Neural progenitor cell (in vitro differentiated cells): ENCODE data around the gene PDIA6.

ENCODE experiments used
- CTCF ChIP-seq: fragments of 200-600 bp; sonication (generic); IDR thresholded peaks from 2 replicates; pipeline ENCODE4 v1.5.1; 2017; ENCODE audit warnings: antibody characterized with exemption, mild to moderate bottlenecking
- EZH2 ChIP-seq: fragments of 200-600 bp; sonication (generic); IDR thresholded peaks from 2 replicates; pipeline ENCODE4 v1.6.1; 2017; ENCODE audit warnings: antibody characterized with exemption, mild to moderate bottlenecking, moderate library complexity
- EZH2phosphoT487 ChIP-seq: fragments of 200-600 bp; sonication (generic); IDR thresholded peaks from 2 replicates; pipeline ENCODE4 v1.6.1; 2017; ENCODE audit warnings: antibody characterized with exemption

DNA sequence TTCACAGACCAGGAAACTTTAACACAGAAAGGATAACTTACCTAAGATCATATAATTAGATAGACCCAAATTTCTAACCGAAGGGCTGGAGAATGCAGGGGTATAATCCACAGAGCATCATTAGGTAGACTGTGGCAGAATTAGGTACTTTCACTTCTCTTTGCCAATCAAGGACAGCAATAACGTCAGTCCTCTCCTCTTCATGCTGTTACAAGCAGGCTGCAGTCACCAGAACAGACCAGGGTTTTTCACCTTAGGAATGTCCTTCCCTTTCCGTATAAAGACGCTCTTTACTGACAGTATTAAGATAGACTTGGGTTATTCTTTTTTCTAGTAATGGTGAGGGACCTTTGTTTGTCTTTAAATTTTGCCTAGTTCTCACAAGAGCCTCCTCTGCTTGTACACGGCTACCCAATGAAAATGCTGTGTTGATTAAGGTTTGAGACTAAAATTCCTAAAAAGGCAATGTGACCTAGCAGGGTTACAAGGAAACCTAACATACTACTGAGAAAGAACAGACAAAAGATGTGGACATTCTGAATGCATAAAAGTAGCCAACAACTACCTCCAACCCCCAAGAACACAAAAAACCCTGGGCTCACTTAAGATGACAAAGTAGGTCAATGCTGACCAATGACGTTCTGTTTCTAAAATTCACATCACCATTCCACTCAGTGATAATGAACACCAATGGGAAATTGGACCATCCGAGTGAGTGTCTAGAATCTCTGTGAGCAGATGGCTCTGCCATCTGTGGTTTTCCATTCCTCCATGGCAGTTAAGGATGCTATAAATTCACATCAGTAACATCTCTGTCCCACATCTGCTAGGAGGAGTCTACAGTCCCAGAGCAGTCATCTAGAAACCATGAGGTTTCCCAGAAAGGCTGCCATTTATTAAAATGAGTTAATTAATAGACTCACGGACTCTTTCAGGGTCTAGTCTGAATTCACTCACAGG, 2.1 kb downstream of the PDIA6 start:
- no peak for TF ChIP-seq CTCF
- TF ChIP-seq EZH2phosphoT487 = no peak
- no peak for TF ChIP-seq EZH2
